A204.1 (cell line): ENCODE data around the gene GIN1.
"Not testable (repeated sequence)": the region's sequence is repeated elsewhere in the genome, so short reads cannot be mapped to it uniquely, and the experiment has no call there.

ENCODE experiments used
- FAIRE-seq: peaks from 2 replicates; lab custom pipeline; 2012; peaks lifted over from hg19 to GRCh38; lab: Jason Lieb, UNC

The GIN1 gene

DNA sequence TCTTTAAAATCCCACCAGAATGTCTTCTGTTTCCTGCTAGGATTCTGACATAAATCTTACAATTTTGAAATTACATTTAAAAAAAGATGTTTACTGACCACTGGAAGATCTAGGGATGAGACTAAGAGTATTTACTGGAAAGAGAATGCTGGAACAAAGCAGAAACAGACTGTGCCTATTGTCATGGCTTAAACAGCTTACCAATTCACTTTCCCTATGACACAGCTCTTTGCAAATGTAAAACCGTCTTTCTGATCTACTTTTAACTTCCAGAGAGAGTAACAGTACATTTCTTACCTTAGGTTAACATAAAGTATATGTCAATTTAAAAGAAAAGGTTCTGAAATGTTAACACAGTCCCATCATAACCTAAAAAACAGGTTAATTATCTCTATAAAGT, 10.7 kb downstream of the GIN1 start:
- no peak for FAIRE-seq

GRCh38 chr5:103108086-103108485, 11.9 kb downstream of the GIN1 start:
- FAIRE-seq: no peak

- no peak for FAIRE-seq
Measured at GRCh38 chr5:103102234-103102633, 17.7 kb downstream of the GIN1 start.

DNA sequence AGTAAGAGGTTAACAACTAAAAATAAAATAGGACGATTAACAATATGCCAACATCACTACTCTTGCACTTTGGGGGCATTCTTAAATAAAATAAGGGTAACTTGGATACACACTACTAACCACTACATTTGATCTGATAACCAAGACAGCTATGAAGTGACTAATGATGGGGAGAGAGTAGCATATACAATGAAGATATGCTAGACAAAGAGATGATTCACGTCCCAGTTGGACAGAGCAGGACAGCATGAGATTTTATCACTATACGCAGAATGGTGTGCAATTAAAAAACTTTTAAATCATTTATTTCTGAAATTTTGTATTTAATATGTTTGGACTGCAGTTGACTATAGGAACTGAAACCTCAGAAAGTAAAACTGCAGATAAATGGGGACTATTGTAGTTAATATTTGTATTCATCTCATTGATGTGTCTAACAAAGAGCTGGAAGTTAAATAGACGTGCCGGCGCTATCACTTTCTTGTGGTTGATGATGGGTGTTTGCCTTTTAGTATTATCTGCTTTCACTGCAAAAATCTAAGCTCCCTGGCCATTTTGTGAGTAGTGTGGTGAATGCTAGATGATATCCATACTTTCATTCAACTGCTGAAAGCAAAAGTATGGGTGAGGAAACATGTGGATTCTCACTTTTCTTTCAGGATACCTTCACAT, 18.7 kb downstream of the GIN1 start:
- FAIRE-seq: no peak

- FAIRE-seq: peak; percentile 72
Measured at GRCh38 chr5:103098993-103099392, 20.9 kb downstream of the GIN1 start.

GRCh38 chr5:103094737-103095136, 25.2 kb downstream of the GIN1 start:
- FAIRE-seq: no peak

DNA sequence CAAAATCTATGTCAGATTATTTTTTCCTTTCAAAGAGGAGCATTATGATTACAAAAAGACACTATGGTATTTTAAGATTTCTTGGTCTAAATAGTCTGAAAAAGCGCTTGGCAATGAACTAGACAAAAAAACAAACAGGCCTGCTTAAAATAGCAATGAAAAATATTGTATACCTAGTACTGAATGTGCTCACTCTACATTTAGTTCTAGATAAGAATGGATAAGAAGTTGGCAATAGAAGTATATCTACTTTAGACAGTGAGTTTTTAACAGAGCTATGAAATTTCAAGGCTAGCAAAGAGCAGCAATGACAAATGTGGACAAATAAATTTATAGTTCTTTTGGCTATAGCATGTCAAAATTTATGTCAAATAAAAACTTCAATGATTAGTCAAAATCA, 26.2 kb downstream of the GIN1 start:
- no peak for FAIRE-seq

GRCh38 chr5:103092676-103093075, 27.3 kb downstream of the GIN1 start:
- no peak for FAIRE-seq

- no peak for FAIRE-seq
Measured at GRCh38 chr5:103090791-103091190, 29.1 kb downstream of the GIN1 start.

DNA sequence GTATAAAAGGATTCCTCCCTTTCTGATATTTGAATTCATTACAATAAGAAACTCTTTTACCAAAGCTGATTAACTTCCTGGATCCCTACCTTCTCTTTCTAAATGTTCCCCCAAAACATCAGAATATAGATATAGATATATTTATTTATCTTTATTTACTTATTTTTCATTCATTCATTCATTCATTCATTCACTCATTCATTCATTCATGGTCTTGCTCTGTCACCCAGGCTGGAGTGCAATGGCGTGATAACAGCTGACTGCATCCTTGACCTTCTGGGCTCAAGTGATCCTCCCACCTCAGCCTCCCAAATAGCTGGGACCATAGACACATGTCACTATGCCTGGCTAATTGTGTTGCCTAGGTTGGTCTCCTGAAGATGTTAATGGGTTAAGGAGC, 30.7 kb downstream of the GIN1 start:
- FAIRE-seq: no peak

DNA sequence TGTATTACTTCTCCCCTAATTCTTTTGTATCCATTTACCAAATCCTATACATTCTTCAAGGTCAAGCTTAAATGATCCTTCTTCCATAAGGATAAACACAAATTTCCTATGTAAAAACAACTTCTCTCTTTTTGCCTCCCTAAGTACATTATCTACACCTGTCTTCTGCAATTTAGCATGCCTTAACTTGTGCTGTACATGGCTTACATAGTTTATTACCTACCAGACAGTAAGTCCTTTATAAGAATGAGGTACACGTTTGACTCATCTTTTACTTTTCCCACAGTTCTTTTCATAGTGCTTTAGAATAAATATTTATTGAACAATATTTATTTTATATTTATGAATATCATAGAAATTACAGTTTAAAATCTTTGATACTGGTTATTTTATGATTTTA, 33.4 kb downstream of the GIN1 start:
- FAIRE-seq: no peak

DNA sequence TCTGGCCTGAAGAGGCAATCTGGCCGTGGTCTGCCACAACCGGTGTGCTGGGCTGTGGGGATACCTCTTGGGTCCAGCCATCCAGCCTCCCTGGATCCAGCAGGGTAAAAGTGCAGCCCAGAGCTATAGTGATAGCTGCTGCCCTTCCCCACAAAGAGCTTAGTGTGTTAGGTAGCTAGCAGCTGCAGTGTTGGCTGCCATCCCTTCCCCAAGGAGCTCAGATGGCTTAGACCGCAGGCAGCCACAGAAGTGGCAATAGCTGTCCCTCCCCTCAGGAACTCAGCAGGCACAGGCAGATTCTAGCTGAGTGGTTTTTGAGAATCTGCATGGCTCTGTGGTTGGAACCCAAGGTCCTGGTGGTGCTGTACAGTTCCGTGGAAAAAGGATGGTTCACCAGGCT, 40.1 kb downstream of the GIN1 start:
- no peak for FAIRE-seq

GRCh38 chr5:103075442-103075841, 44.5 kb downstream of the GIN1 start:
- FAIRE-seq: no peak

GRCh38 chr5:103073500-103073899, 46.4 kb downstream of the GIN1 start:
- FAIRE-seq: not testable (repeated sequence)

DNA sequence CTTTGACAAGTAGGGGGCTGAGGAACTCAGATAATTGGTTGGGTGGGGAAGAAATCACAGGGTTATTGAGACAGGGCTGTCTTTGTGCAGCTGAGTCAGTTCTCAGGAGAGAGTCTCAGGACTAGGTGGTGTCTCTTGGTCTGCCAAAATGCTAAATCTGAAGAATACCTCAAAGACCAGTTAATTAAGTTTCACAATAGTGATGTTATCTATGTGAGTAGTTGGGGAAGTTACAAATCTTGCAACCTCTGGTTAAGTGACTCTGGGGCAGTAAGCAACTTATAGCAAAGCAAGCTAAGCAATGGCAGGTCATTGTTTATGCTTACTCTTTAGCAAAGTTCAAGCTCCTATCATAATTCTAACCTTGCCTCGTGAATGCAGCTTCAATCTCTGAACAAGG, 53.6 kb downstream of the GIN1 start:
- FAIRE-seq: no peak

DNA sequence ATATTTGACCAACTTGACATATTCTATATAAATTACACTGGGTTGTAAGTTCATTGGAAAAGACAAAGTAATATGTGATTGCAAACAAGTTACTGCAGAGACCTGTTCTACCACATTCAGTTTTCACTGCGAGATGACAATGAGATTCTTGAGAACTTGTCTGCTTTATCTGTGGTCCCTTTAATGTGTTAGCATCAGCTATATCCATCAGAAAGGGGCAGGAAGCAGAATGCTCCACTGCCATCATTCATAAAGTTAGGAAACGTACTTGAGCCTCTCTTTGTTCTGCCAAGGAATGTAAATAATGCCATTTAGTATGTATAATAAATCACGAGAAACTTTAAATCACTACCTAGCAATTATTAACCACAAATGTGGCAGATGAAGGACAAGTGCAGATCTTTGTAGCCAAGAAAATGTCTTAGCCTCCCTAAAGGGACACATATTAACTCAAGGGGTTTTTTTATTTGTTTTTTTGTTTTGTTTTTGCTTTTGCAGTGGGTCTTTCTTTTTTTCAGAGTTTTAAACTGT, 59.4 kb downstream of the GIN1 start:
- FAIRE-seq: no peak

DNA sequence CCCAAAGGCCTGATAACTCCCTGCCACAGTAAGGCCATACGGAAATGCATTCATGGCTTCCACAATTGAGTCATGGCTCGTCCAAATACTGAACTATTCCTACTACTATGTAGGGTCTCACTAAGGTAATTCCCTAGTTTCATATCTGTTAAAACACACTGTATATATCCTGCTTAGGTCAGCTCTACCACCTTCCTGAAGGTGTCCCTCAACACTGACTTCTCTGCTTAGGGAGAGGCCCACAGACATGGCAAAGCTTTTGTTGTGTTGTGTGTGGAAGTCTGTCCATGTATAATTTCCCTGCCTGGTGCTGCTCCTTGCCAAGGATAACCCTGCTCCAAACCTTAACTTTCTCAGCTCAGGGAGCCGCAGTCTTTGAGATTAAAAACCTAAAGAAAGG, 60.4 kb downstream of the GIN1 start:
- FAIRE-seq: no peak

- no peak for FAIRE-seq
Measured at GRCh38 chr5:103057208-103058130, 62.5 kb downstream of the GIN1 start.

DNA sequence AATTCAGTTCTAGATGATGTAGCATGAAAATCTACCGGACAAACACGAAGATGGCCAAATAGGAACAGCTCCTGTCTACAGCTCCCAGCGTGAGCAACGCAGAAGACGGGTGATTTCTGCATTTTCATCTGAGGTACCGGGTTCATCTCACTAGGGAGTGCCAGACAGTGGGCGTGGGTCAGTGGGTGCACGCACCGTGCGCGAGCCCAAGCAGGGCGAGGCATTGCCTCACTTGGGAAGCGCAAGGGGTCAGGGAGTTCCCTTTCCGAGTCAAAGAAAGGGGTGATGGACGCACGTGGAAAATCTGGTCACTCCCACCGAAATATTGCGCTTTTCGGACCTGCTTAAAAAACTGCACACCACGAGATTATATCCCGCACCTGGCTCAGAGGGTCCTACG, 73.2 kb downstream of the GIN1 start:
- not testable (repeated sequence) for FAIRE-seq

- FAIRE-seq: peak; percentile 96
Measured at GRCh38 chr5:103041071-103041676, 78.8 kb downstream of the GIN1 start.

- FAIRE-seq: no peak
Measured at GRCh38 chr5:103037673-103038455, 82.1 kb downstream of the GIN1 start.

DNA sequence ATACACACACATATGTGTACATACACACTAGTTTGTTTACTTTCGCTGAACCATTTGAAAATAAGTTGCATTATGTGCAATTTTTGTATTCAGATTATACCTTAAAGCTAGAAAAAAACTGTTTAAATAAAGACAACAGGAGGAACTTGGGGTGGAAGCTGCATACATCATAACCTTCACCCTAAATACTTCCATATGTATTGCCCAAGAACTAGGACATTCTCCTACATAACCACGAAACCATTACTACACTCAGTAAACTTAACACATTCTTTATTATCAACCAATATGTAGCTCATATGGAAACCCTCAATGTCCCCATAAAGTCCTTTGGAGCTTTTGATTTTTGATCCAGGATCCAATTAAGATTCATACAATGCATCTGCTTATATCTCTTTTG, 83.3 kb downstream of the GIN1 start:
- FAIRE-seq: no peak
